H1 (cell line): Measurements from ENCODE around the gene TET1. TPM values are rescaled to one million over a fixed set of nuclear protein-coding genes. Genes with fewer than 3 reads are reported as not detected.
"Not testable (repeated sequence)": the region's sequence is repeated elsewhere in the genome, so short reads cannot be mapped to it uniquely, and the experiment has no call there.

Experiments used
- CTCF ChIA-PET: fragments of 300-600 bp; sonication (Branson Sonifier 250); formaldehyde crosslinking; loops from one replicate; lab custom pipeline; 2021; ENCODE audit not compliant: partially characterized antibody; lab: Charles Lee
- POLR2A ChIA-PET: fragments of 300-600 bp; sonication (Branson Sonifier 250); formaldehyde crosslinking; loops from one replicate; lab custom pipeline; 2021; ENCODE audit warnings: inconsistent platforms; ENCODE audit not compliant: partially characterized antibody; lab: Charles Lee
- DNase-seq, 2 experiments: peaks; one replicate each; pipeline versions ENCODE4 v3.0.0 to v3.0.0-alpha.2; 2010 to 2022; ENCODE audit warnings: low spot score in 2 of 2, low read depth in 1 of 2, mixed read lengths in 1 of 2
- FAIRE-seq: peaks from 2 replicates; lab custom pipeline; 2011; peaks lifted over from hg19 to GRCh38; lab: Jason Lieb, UNC
- H2AFZ ChIP-seq: 2 replicates; pipeline ENCODE4 v1.8.1; 2012; ENCODE audit warnings: low read length, inconsistent platforms
- H2AK5ac ChIP-seq: 2 replicates; pipeline ENCODE4 v1.6.1; 2013; ENCODE audit warnings: low read depth, low read length
- H2BK120ac ChIP-seq: replicated peaks from 2 replicates; pipeline ENCODE3; 2013; ENCODE audit warnings: low read depth, low read length, inconsistent platforms
- H2BK12ac ChIP-seq: 2 replicates; pipeline ENCODE4 v1.6.1; 2013; ENCODE audit warnings: low read depth, low read length
- H2BK15ac ChIP-seq: 2 replicates; pipeline ENCODE4 v1.6.1; 2013; ENCODE audit warnings: low read length
- H2BK20ac ChIP-seq: 2 replicates; pipeline ENCODE4 v1.6.1; 2013; ENCODE audit warnings: low read length
- H2BK5ac ChIP-seq: 2 replicates; pipeline ENCODE4 v1.6.1; 2013; ENCODE audit warnings: low read depth, low read length
- H3K14ac ChIP-seq: 2 replicates; pipeline ENCODE4 v1.6.1; 2013; ENCODE audit warnings: inconsistent platforms; ENCODE audit not compliant: insufficient read length
- H3K18ac ChIP-seq: 2 replicates; pipeline ENCODE4 v1.6.1; 2013; ENCODE audit warnings: low read length; ENCODE audit errors: extremely low read depth
- H3K23ac ChIP-seq: 2 replicates; pipeline ENCODE4 v1.6.1; 2013; ENCODE audit warnings: inconsistent platforms; ENCODE audit not compliant: insufficient read length
- H3K23me2 ChIP-seq: 2 replicates; pipeline ENCODE4 v1.6.1; 2013; ENCODE audit warnings: low read depth, low read length
- H3K27ac ChIP-seq: 2 replicates; pipeline ENCODE4 v1.6.1; 2011; ENCODE audit warnings: low read depth, low read length, inconsistent platforms
- H3K27me3 ChIP-seq, 4 experiments: replicated peaks in 1 of 4; 1 replicate in 1 of 4; 2 replicates in 3 of 4; pipeline versions ENCODE4 v1.6.1 to v1.8.1; 2011 to 2013; ENCODE audit warnings: low read length in 3 of 4, mild to moderate bottlenecking in 3 of 4, inconsistent platforms in 2 of 4, mixed read lengths in 2 of 4, moderate library complexity in 1 of 4; ENCODE audit not compliant: control insufficient read depth in 3 of 4, insufficient read depth in 3 of 4; ENCODE audit errors: extremely low read depth in 1 of 4
- H3K36me3 ChIP-seq, 4 experiments: 2 replicates each; pipeline versions ENCODE4 v1.6.1 to v1.8.1; 2011 to 2013; ENCODE audit warnings: mild to moderate bottlenecking in 4 of 4, low read length in 3 of 4, moderate library complexity in 2 of 4, control low read depth in 1 of 4, inconsistent platforms in 1 of 4; ENCODE audit not compliant: insufficient read depth in 4 of 4, control insufficient read depth in 2 of 4
- H3K4ac ChIP-seq: replicated peaks from 2 replicates; pipeline ENCODE3; 2013; ENCODE audit warnings: low read length, low read depth, mixed read lengths, inconsistent platforms; ENCODE audit not compliant: insufficient read length
- H3K4me1 ChIP-seq, 4 experiments: replicated peaks in 1 of 4; 1 replicate in 1 of 4; 2 replicates in 3 of 4; pipeline versions ENCODE4 v1.6.1 to v1.8.1; 2011 to 2013; ENCODE audit warnings: low read length in 3 of 4, inconsistent platforms in 2 of 4, mixed read lengths in 1 of 4; ENCODE audit not compliant: insufficient read depth in 4 of 4, control insufficient read depth in 3 of 4
- H3K4me2 ChIP-seq, 2 experiments: 2 replicates each; pipeline versions ENCODE4 v1.6.1 to v1.8.1; 2011 to 2013; ENCODE audit warnings: low read depth in 2 of 2, low read length in 2 of 2, control low read depth in 1 of 2, inconsistent platforms in 1 of 2, mild to moderate bottlenecking in 1 of 2; ENCODE audit not compliant: insufficient read depth in 1 of 2
- H3K4me3 ChIP-seq, 4 experiments: fragments of 200-600, 300-600 bp in 1 of 4; sonication (generic), shearing (Covaris generic), sonication (Bioruptor Twin) in 1 of 4; 2 replicates each; pipeline versions ENCODE4 v1.5.1 to v1.8.1; 2011 to 2016; ENCODE audit warnings: low read length in 4 of 4, low read depth in 3 of 4, control low read depth in 2 of 4, inconsistent platforms in 2 of 4, mild to moderate bottlenecking in 2 of 4, mixed read lengths in 1 of 4, moderate library complexity in 1 of 4; ENCODE audit not compliant: insufficient read depth in 2 of 4; ENCODE audit errors: extremely low read depth in 1 of 4
- H3K56ac ChIP-seq: replicated peaks from 2 replicates; pipeline ENCODE3; 2013; ENCODE audit warnings: low read depth, mild to moderate bottlenecking, mixed read lengths, low read length, inconsistent platforms; ENCODE audit not compliant: insufficient read length
- H3K79me1 ChIP-seq: 2 replicates; pipeline ENCODE4 v1.6.1; 2013; ENCODE audit warnings: low read depth, low read length, control low read depth
- H3K79me2 ChIP-seq, 2 experiments: 2 replicates each; pipeline versions ENCODE4 v1.6.1 to v1.8.1; 2012 to 2013; ENCODE audit warnings: low read length in 2 of 2, mild to moderate bottlenecking in 2 of 2, inconsistent platforms in 1 of 2; ENCODE audit not compliant: insufficient read depth in 2 of 2, control insufficient read depth in 1 of 2
- H3K9ac ChIP-seq, 4 experiments: replicated peaks in 1 of 4; 1 replicate in 1 of 4; 2 replicates in 3 of 4; pipeline versions ENCODE4 v1.6.1 to v1.8.1; 2011 to 2013; ENCODE audit warnings: low read depth in 3 of 4, low read length in 3 of 4, control low read depth in 2 of 4, mild to moderate bottlenecking in 2 of 4, moderate library complexity in 2 of 4, inconsistent platforms in 1 of 4; ENCODE audit errors: extremely low read depth in 1 of 4
- H3K9me3 ChIP-seq, 2 experiments: 2 replicates each; pipeline versions ENCODE4 v1.6.1 to v1.8.1; 2012 to 2013; ENCODE audit warnings: mild to moderate bottlenecking in 2 of 2, moderate library complexity in 2 of 2, control low read depth in 1 of 2, inconsistent platforms in 1 of 2, low read depth in 1 of 2, low read length in 1 of 2, mixed read lengths in 1 of 2; ENCODE audit not compliant: insufficient read depth in 2 of 2
- H4K20me1 ChIP-seq, 2 experiments: replicated peaks in 1 of 2; 2 replicates each; pipeline versions ENCODE3 to v1.8.1; 2011 to 2013; ENCODE audit warnings: inconsistent platforms in 2 of 2, low read length in 2 of 2, mild to moderate bottlenecking in 1 of 2; ENCODE audit not compliant: insufficient read depth in 2 of 2, control insufficient read depth in 1 of 2
- H4K5ac ChIP-seq: 2 replicates; pipeline ENCODE4 v1.6.1; 2013; ENCODE audit warnings: low read length, low read depth, mixed read lengths, inconsistent platforms; ENCODE audit not compliant: insufficient read length
- H4K8ac ChIP-seq: 2 replicates; pipeline ENCODE4 v1.8.0; 2013; ENCODE audit warnings: mild to moderate bottlenecking, moderate library complexity, low read length, inconsistent platforms; ENCODE audit not compliant: insufficient read depth; ENCODE audit errors: extremely low read depth
- H4K91ac ChIP-seq: replicated peaks from 2 replicates; pipeline ENCODE3; 2013; ENCODE audit warnings: low read length, mixed read lengths, inconsistent platforms; ENCODE audit not compliant: insufficient read length
- WGBS, 2 experiments: shearing (Covaris generic) in 1 of 2; methylation state at CpG; one replicate each; pipeline versions ENCODE4 v1.1.6 to v1.1.7; 2013 to 2015; ENCODE audit warnings: low lambda C conversion rate in 2 of 2, mixed read lengths in 2 of 2, inconsistent platforms in 1 of 2, low coverage in 1 of 2, missing lambda C conversion rate in 1 of 2; ENCODE audit not compliant: insufficient replicate concordance in 2 of 2, insufficient coverage in 1 of 2, insufficient read length in 1 of 2; ENCODE audit errors: extremely low coverage in 1 of 2, missing lambda C conversion rate in 1 of 2; 5-methylcytosine and 5-hydroxymethylcytosine counted together
- polyA plus RNA-seq, 7 experiments: library from polyadenylated mRNA; depleted of rRNA in 3 of 7; stranded (reverse) in 5 of 7; unstranded in 2 of 7; fragments of >200 nt in 5 of 7; fragments of 200-250 nt in 2 of 7; gene quantifications; 1 replicate in 5 of 7; 2 replicates in 1 of 7; 4 replicates in 1 of 7; pipeline versions ENCODE4 v1.2.1 to v1.2.3, GENCODE V29; 2011 to 2013; ENCODE audit warnings: missing spikeins in 2 of 7, mixed read lengths in 2 of 7
- total RNA-seq: library from RNA; stranded (reverse); fragmentation: NEBNext Ultra II Directional; extraction: Animal tissue kit (Norgen Biotek cat#: 25700); gene quantifications from 2 replicates; pipeline ENCODE4 v1.2.1, GENCODE V29; 2021

The TET1 gene
- total and polyA plus RNA-seq, 2 of the 8 experiments (the other 6 are each of a cell fraction or from before 2014, with no cell fraction given) = 15.2 to 69.3 TPM

GRCh38 chr10:68584187-68584586, 24.1 kb downstream of the TET1 start:
- H2BK20ac ChIP-seq, H3K27me3 ChIP-seq, H2AFZ ChIP-seq, H2BK12ac ChIP-seq, H3K27ac ChIP-seq, H4K91ac ChIP-seq, H3K18ac ChIP-seq, H4K5ac ChIP-seq, H4K20me1 ChIP-seq, H3K79me1 ChIP-seq, H3K23me2 ChIP-seq, H2AK5ac ChIP-seq, H2BK120ac ChIP-seq, FAIRE-seq, H3K56ac ChIP-seq, DNase-seq, H3K9me3 ChIP-seq, H3K4me2 ChIP-seq, H3K9ac ChIP-seq, H3K14ac ChIP-seq, H2BK15ac ChIP-seq, H3K4ac ChIP-seq, H3K4me1 ChIP-seq, H4K8ac ChIP-seq, H3K4me3 ChIP-seq, H3K23ac ChIP-seq, H2BK5ac ChIP-seq: not testable (repeated sequence)
- peaks cover 0 to 81% of the 10 kb centered on the region in 2 experiments; a peak in 2 of 4 replicates for H3K79me2 ChIP-seq
- ChIA-PET POLR2A (interaction anchor here (0.7 to 2.7 kb wide), 5 partner anchors 8 to 27 kb away, joined by 3 to 9 read pairs (median 3); no protein-coding TSS in a partner anchor), CTCF (interaction anchor here (0.7 to 2.4 kb wide), 3 partner anchors 34 to 41 kb away, joined by 3 to 9 read pairs (median 3); no protein-coding TSS in a partner anchor)
- 94% methylated on average over 6 of the region's 6 CpGs; no CpG with 5 or more reads in 1 of the 2 experiments for WGBS, 2 experiments
- peaks cover 3 to 40% (median 12%) of the 10 kb centered on the region in 4 experiments; a peak in 5 of 8 replicates for H3K36me3 ChIP-seq
